ENCODE data around the gene LIN28A.

LIN28A gene

GRCh38 chr1:26438041-26438440, 27.4 kb downstream of the LIN28A start:
- DNase-seq: no peak

- no peak for DNase-seq
These were observed 29.6 kb downstream of the LIN28A start for GRCh38 chr1:26440259-26440658.

DNA sequence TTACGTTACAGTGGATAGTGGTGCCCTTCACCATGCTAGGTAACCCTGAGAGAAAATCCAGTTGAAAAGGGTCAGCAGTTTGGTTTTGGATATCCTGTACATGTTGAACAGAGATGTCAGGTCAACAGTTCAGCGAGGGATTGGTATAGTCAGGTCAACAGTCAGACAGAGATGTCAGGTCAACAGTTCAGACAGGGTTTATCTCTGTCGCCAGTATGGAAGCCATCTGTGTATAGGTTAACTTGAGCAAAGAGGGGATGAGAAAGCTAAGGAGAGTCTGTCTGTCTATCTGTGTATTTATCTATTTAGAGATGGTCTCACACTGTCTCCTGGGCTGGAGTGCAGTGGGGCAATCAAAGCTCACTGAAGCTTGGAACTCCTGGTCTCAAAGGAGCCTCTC, 39.3 kb downstream of the LIN28A start:
- DNase-seq: no peak

DNA sequence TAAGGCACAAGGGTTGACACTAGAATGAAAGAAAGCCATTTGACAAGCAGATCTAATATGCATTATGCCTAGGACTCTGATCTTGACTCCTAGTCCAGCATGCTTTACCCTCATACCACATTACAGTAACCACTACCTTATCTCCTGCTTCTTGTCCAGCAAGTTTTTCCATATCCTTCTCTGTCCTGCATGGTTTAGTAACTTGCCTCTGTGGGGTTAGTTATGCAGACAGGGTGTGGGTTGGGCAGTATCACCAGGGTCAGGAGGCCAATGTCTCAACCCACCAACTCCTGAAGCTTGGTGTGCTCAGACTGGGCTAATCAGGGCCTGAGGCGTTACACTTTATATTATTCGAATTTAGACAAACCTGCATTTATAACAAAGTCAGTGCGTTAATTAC, 40.3 kb downstream of the LIN28A start:
- DNase-seq: no peak

GRCh38 chr1:26452459-26453183, 42.0 kb downstream of the LIN28A start:
- DNase-seq: no peak

- no peak for DNase-seq
These were observed 48.5 kb downstream of the LIN28A start for GRCh38 chr1:26459148-26459547.

- DNase-seq: no peak
These were observed 49.0 kb downstream of the LIN28A start for GRCh38 chr1:26459573-26460031.

DNA sequence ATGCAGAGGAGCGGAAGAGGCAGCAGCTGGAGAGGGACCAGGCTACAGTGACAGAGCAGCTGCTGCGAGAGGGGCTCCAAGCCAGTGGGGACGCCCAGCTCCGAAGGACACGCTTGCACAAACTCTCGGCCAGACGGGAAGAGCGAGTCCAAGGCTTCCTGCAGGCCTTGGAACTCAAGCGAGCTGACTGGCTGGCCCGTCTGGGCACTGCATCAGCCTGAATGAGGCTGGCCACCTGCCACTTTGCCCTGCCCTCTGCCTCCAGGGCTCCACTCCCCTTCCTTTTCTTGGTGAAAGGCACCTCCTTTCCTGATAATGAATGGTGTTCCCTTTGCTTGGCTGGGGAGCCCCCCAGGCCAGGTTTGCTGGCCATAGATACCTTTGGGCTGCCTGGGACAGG, 58.3 kb downstream of the LIN28A start:
- no peak for DNase-seq

GRCh38 chr1:26469558-26469957, 58.9 kb downstream of the LIN28A start:
- no peak for DNase-seq

DNA sequence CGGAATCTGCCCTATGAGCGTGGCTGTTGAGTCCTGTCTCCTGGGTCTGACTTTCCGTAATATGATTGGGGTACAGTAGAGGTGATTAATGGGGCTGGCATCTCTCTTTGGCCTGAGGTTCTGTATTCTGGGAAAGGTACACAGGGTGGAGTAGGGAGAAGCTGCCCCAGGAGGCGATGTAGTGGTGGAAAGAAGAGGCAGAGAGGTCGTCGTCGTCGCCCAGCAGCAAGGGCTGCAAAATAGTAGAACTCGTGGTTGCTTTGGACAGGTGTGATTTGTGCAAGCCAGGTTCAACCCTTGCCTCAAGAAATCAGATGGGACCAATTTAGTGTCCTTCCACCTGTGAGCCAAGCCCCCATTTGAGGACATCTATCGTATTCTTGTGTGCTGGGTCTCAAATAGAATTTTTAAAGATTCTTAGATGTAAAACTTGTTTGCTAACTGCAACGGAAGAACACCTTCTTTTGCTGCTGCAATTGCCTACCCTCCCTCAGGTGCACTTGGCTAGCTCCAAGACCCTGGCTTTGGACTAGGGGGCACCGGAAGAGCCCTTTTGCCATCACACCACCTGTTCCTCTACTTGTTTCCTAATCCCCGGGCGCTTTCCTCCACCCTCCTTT, 60.4 kb downstream of the LIN28A start:
- no peak for DNase-seq

GRCh38 chr1:26471498-26472319, 61.1 kb downstream of the LIN28A start:
- DNase-seq: peak in 1 of 2 experiments; percentile 72

DNA sequence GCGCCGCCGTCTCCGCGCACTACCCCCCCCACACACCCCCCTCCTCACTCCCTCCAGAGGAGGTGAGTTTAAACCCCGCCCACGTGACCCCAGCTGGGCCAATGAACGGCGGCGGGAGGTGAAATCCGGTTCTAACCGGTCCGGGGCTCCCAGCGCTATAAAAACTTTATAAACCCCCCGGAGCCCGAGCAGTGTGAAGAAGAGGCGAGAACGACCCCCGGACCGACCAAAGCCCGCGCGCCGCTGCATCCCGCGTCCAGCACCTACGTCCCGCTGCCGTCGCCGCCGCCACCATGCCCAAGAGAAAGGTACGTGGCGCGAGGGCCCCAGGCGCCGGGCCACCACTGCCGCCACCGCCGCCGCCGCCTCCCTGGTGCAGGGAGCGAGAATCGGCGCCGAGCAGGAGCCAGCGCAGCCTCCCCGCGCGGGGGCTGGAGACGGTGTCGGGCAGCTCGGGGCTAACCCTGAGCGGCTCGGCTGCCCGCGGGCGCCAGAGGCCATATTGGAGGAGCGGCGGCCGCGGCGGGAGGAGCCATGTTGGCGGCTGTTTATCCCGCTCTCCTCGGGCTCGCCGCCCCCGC, 61.8 kb downstream of the LIN28A start, which contains the start of gene HMGN2:
HMGN2 (plus strand) TSS at position 121 of the 581 bp plus-strand sequence; CDS start at position 294, 173 bp downstream.
- DNase-seq: peak; percentile 15 to 80

- peak; percentile 50 to 72 for DNase-seq
These were observed 62.6 kb downstream of the LIN28A start for GRCh38 chr1:26472901-26473845.

GRCh38 chr1:26474818-26475217, 64.2 kb downstream of the LIN28A start:
- no peak for DNase-seq

- no peak for DNase-seq
These were observed 65.4 kb downstream of the LIN28A start for GRCh38 chr1:26475989-26476388.

DNA sequence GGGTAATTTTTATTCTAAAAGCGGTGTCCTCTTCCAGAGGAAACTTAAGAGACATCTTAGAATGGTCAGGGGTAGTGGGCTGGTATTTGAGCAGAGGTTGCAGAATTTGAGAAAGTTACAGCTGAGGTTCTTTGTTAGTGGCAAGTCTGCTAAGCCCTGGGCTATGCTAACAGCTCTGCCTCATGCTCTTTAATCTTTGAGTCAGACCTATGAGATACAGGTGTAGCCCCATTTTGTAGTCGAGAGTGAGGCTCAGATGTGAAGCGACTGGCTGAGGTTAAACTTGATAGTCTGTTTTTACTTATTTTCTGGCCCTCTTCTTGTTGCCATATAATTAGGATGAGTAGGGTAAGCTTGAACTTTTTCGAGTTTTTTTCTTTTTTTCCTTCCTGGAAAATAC, 66.3 kb downstream of the LIN28A start:
- no peak for DNase-seq

GRCh38 chr1:26477446-26478152, 67.0 kb downstream of the LIN28A start:
- DNase-seq: peak in 1 of 2 experiments; percentile 17

DNA sequence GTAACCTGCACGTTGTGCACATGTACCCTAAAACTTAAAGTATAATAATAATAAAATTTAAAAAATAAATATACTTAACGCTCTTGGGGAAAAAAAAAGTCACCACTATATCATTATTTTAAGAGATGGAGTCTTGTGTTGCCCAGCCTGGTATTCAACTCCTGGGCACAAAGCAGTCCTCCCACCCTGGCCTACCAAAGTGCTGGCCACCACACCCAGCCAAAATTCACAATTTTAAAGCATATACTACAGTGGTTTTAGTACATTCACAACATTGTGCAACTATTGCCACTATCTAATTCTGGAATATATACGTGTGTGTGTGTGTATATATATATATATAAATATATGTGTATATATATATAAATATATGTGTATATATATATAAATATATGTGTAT, 67.5 kb downstream of the LIN28A start:
- DNase-seq: no peak

DNA sequence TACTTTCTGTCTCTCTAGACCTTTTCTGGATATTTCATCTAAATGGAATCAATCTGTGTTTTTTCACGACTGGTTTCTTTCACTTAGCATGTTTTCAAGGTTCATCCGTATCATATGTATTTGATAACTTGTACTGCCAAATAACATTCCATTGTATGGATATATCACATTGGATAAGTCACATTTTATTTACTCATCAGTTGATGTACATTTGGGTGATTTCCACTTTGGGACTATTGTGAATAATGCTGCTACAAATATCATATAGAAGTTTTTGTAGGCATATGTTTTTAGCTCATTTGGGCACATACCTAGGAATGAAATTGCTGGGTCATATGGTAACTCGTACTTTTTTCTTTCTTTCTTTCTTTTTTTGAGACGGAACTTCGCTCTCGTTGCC, 68.4 kb downstream of the LIN28A start:
- no peak for DNase-seq
